HepG2 (cell line): Measurements from ENCODE around the gene CCL17.

Source experiments
- ARID2 ChIP-seq: sonication (generic); formaldehyde crosslinking; IDR thresholded peaks from 2 replicates; pipeline ENCODE4 v1.8.1; 2022; ENCODE audit warnings: mild to moderate bottlenecking, missing genetic modification reagents, borderline replicate concordance
- BCL6 ChIP-seq: IDR thresholded peaks from 2 replicates; pipeline ENCODE4 v1.6.1; 2016; ENCODE audit warnings: missing genetic modification reagents, missing compliant biosample characterization
- CEBPB ChIP-seq: IDR thresholded peaks from 2 replicates; pipeline ENCODE4 v1.6.1; 2011; ENCODE audit warnings: low read depth, low read length, improper control_type of control experiment, borderline replicate concordance
- PAX8 ChIP-seq: sonication (generic); formaldehyde crosslinking; IDR thresholded peaks from 2 replicates; pipeline ENCODE4 v1.8.0; 2022; ENCODE audit warnings: mild to moderate bottlenecking, missing genetic modification reagents, borderline replicate concordance
- POLR2A ChIP-seq, 2 experiments: IDR thresholded peaks; 2 replicates each; pipeline ENCODE4 v1.6.1; 2011; ENCODE audit warnings: low read depth in 2 of 2, low read length in 2 of 2, mild to moderate bottlenecking in 1 of 2, moderate library complexity in 1 of 2; ENCODE audit not compliant: insufficient read depth in 1 of 2
- ZNF136 ChIP-seq: sonication (generic); formaldehyde crosslinking; IDR thresholded peaks from 2 replicates; pipeline ENCODE4 v1.8.1; 2022; ENCODE audit warnings: low read depth, mild to moderate bottlenecking, moderate library complexity, missing genetic modification reagents
- TF ChIP-seq, protein P1 (sequence below): sonication (generic); formaldehyde crosslinking; IDR thresholded peaks from 2 replicates; pipeline ENCODE4 v1.4.0; 2020; ENCODE audit warnings: missing genetic modification reagents, borderline replicate concordance

DNA sequence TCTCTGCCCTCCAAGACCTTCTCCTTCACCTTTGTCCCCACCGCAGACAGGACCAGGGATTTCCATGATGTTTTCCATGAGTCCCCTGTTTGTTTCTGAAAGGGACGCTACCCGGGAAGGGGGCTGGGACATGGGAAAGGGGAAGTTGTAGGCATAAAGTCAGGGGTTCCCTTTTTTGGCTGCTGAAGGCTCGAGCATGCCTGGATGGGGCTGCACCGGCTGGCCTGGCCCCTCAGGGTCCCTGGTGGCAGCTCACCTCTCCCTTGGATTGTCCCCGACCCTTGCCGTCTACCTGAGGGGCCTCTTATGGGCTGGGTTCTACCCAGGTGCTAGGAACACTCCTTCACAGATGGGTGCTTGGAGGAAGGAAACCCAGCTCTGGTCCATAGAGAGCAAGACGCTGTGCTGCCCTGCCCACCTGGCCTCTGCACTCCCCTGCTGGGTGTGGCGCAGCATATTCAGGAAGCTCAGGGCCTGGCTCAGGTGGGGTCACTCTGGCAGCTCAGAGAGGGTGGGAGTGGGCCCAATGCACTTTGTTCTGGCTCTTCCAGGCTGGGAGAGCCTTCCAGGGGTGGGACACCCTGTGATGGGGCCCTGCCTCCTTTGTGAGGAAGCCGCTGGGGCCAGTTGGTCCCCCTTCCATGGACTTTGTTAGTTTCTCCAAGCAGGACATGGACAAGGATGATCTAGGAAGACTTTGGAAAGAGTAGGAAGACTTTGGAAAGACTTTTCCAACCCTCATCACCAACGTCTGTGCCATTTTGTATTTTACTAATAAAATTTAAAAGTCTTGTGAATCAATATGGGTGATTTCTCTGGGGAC, 20.1 kb upstream of the CCL17 start:
- TF ChIP-seq CEBPB (no peak), POLR2A (IDR thresholded peaks at IDR 0.05; ENCODE audit: insufficient read depth in 1 of 2, low read depth in 2 of 2, low read length in 2 of 2) (peak in 1 of 2 experiments; percentile 52; a peak in 2 of 4 replicates), ARID2 (CRISPR knock-in tag) (no peak), BCL6 (CRISPR knock-in tag) (no peak; the same call in 1 of the 2 replicates), ZNF136 (CRISPR knock-in tag) (no peak), PAX8 (no peak)
- TF ChIP-seq, protein P1, sequence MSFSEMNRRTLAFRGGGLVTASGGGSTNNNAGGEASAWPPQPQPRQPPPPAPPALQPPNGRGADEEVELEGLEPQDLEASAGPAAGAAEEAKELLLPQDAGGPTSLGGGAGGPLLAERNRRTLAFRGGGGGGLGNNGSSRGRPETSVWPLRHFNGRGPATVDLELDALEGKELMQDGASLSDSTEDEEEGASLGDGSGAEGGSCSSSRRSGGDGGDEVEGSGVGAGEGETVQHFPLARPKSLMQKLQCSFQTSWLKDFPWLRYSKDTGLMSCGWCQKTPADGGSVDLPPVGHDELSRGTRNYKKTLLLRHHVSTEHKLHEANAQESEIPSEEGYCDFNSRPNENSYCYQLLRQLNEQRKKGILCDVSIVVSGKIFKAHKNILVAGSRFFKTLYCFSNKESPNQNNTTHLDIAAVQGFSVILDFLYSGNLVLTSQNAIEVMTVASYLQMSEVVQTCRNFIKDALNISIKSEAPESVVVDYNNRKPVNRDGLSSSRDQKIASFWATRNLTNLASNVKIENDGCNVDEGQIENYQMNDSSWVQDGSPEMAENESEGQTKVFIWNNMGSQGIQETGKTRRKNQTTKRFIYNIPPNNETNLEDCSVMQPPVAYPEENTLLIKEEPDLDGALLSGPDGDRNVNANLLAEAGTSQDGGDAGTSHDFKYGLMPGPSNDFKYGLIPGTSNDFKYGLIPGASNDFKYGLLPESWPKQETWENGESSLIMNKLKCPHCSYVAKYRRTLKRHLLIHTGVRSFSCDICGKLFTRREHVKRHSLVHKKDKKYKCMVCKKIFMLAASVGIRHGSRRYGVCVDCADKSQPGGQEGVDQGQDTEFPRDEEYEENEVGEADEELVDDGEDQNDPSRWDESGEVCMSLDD (CRISPR knock-in tag), result no peak
